ENCODE data around the gene THAP11.
A peak's percentile ranks its signal among the peaks of the same experiment; 100 is the strongest.

The THAP11 gene

GRCh38 chr16:67804853-67805542, 37.1 kb upstream of the THAP11 start:
- H3K4me3 ChIP-seq (replicated peaks; ENCODE audit: low read depth, low read length) = peak overlapping the region; percentile 96
- DNase-seq (ENCODE audit: low read depth) = no peak
- TF ChIP-seq CTCF (IDR thresholded peaks at IDR 0.05; ENCODE audit: low read length, missing control alignments) = no peak

DNA sequence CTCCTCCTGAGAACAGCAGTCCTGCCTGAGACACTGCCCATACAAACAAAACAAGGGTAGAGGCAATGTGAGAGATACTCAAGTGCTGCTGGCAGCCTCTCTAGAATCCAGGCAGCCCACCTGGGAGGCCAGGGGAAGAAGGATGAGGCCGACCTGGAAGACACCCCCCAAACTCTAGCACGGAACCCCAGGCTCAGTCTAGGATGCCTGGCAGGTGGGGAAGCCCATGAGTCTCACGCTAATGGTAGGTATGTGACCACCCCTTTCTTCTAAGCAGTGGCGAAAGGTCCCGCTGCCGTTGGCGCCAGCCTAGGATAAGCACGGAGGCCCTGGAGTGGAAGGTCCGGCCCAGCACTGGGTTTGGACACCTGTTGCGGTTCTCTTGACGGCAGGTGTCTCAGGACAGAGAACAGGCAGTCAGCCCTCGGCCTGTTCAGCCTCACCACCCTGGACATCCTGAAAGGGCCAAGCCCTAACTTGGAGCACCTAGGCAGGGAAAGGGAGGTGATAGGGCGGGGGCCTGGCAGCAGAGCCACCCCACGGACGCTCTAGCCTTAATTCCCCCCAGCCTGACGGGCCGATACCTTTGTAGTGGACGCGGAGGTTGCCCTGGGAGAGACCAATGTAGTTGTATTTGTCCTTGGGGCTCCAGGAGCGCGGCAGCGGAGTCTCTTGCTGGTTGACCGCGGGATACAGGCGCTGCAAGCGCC, 36.2 kb upstream of the THAP11 start:
- DNase-seq (ENCODE audit: low read depth) = no peak
- H3K4me3 ChIP-seq (replicated peaks; ENCODE audit: low read depth, low read length) = peak overlapping the region; percentile 96
- TF ChIP-seq CTCF (IDR thresholded peaks at IDR 0.05; ENCODE audit: low read length, missing control alignments) = no peak

GRCh38 chr16:67806428-67807147, 35.5 kb upstream of the THAP11 start, which contains the start of the genes RANBP10 and TSNAXIP1:
TSS of gene RANBP10 (minus strand) at chr16:67806560. CDS start at chr16:67806536, 24 bp downstream.
TSS of gene TSNAXIP1 (plus strand) at chr16:67806889. CDS start at chr16:67807150, 261 bp downstream.
- DNase-seq (ENCODE audit: low read depth) = peak; percentile 99
- TF ChIP-seq CTCF (IDR thresholded peaks at IDR 0.05; ENCODE audit: low read length, missing control alignments) = no peak
- peak within 1 kb of the TSS; percentile 96 for H3K4me3 ChIP-seq (replicated peaks; ENCODE audit: low read depth, low read length)

- H3K4me3 ChIP-seq (replicated peaks; ENCODE audit: low read depth, low read length) = peak overlapping the region; percentile 96
- TF ChIP-seq CTCF (IDR thresholded peaks at IDR 0.05; ENCODE audit: low read length, missing control alignments) = peak; percentile 10
- no peak for DNase-seq (ENCODE audit: low read depth)
Measured at GRCh38 chr16:67807148-67807682, 34.9 kb upstream of the THAP11 start.

GRCh38 chr16:67811899-67812298, 30.2 kb upstream of the THAP11 start:
- H3K4me3 ChIP-seq (replicated peaks; ENCODE audit: low read depth, low read length) = no peak overlapping the region
- no peak for TF ChIP-seq CTCF (IDR thresholded peaks at IDR 0.05; ENCODE audit: low read length, missing control alignments)

DNA sequence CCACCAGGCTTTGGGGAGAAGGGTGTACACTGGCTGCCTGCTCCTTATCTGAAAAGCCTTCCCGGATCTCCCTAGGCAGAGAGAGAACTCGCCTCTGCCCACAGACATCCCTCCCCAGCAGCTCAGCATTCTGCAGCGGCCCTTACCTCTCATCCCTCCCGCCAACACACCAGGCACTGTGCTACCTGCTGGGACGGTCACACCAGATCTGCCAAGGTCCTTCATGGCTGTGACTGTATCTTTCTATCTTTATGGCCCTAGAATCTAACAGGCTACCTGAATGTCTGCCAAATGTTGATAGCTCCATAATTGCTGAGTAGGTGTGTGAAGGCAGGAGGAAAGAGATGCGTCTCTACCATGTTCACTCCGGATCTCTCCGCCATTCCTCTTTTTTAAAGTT, 27.6 kb upstream of the THAP11 start:
- TF ChIP-seq CTCF (IDR thresholded peaks at IDR 0.05; ENCODE audit: low read length, missing control alignments) = no peak

More at GRCh38 chr16:67811899-67812298, 30.2 kb upstream of the THAP11 start:
- no peak for DNase-seq (ENCODE audit: low read depth)

More for the DNA sequence above, 27.6 kb upstream of the THAP11 start:
- no peak overlapping the region for H3K4me3 ChIP-seq (replicated peaks; ENCODE audit: low read depth, low read length)
- no peak for DNase-seq (ENCODE audit: low read depth)

Measured in fibroblast of pulmonary artery (primary cell).